SK-N-SH (cell line): ENCODE results near the gene APOL6. TPM values are rescaled to one million over a fixed set of nuclear protein-coding genes. Genes with fewer than 3 reads are reported as not detected.
A peak's percentile ranks its signal among the peaks of the same experiment; 100 is the strongest.

Experiments used
- CTCF ChIA-PET: fragments of 300-600, 350-600 bp; formaldehyde crosslinking; extraction: SDS; loops from one replicate; lab custom pipeline; 2021; lab: Yijun Ruan, JAX
- POLR2A ChIA-PET: fragments of 350-600 bp; sonication (Branson Sonifier 250); formaldehyde crosslinking; extraction: SDS; loops from one replicate; lab custom pipeline; 2020; ENCODE audit warnings: antibody characterized with exemption, inconsistent platforms; lab: Yijun Ruan, JAX
- DNase-seq: peaks from one replicate; pipeline ENCODE4 v3.0.0; 2012
- H2AFZ ChIP-seq: fragments of 200-600 bp; sonication (generic); 2 replicates; pipeline ENCODE4 v1.8.1; 2016; ENCODE audit warnings: antibody characterized with exemption, mild to moderate bottlenecking, low read depth
- H3F3A ChIP-seq: fragments of 200-600 bp; sonication (generic); replicated peaks from 2 replicates; pipeline ENCODE3; 2016; ENCODE audit warnings: antibody characterized with exemption, mild to moderate bottlenecking; ENCODE audit not compliant: insufficient read depth
- H3K27ac ChIP-seq, 2 experiments: fragments of 200-500 bp in 1 of 2; fragments of 200-600 bp in 1 of 2; sonication (Bioruptor generic) in 1 of 2; sonication (generic), shearing (Covaris generic) in 1 of 2; 2 replicates each; pipeline versions ENCODE4 v1.5.1 to v1.6.1; 2014 to 2016; ENCODE audit warnings: low read depth in 2 of 2, inconsistent platforms in 1 of 2, low read length in 1 of 2, mild to moderate bottlenecking in 1 of 2, mixed read lengths in 1 of 2
- H3K27me3 ChIP-seq: fragments of 200-600 bp; sonication (generic), shearing (Covaris generic); 2 replicates; pipeline ENCODE4 v1.6.1; 2016; ENCODE audit warnings: mixed run types; ENCODE audit not compliant: insufficient read depth
- H3K36me3 ChIP-seq, 2 experiments: fragments of 200-500 bp in 1 of 2; fragments of 200-600 bp in 1 of 2; sonication (Bioruptor generic) in 1 of 2; sonication (generic) in 1 of 2; replicated peaks in 1 of 2; 2 replicates each; pipeline versions ENCODE3 to v1.5.1; 2014 to 2016; ENCODE audit warnings: low read length in 1 of 2, mild to moderate bottlenecking in 1 of 2; ENCODE audit not compliant: insufficient read depth in 2 of 2, control insufficient read depth in 1 of 2
- H3K4me1 ChIP-seq, 2 experiments: fragments of 200-500 bp in 1 of 2; fragments of 200-600 bp in 1 of 2; sonication (Bioruptor generic) in 1 of 2; sonication (generic), shearing (Covaris generic) in 1 of 2; 2 replicates each; pipeline versions ENCODE4 v1.5.1 to v1.6.1; 2014 to 2016; ENCODE audit warnings: low read depth in 1 of 2, low read length in 1 of 2, mixed run types in 1 of 2; ENCODE audit not compliant: insufficient read depth in 2 of 2, control insufficient read depth in 1 of 2
- H3K4me2 ChIP-seq: fragments of 200-600 bp; sonication (generic), shearing (Covaris generic); 2 replicates; pipeline ENCODE4 v1.6.1; 2017; ENCODE audit warnings: mixed run types
- H3K4me3 ChIP-seq, 2 experiments: fragments of 200-500 bp in 1 of 2; fragments of 200-600 bp in 1 of 2; sonication (Bioruptor generic) in 1 of 2; sonication (generic), shearing (Covaris generic) in 1 of 2; 2 replicates each; pipeline versions ENCODE4 v1.5.1 to v1.8.1; 2014 to 2016; ENCODE audit warnings: low read depth in 2 of 2, inconsistent platforms in 1 of 2, low read length in 1 of 2, mild to moderate bottlenecking in 1 of 2, mixed read lengths in 1 of 2, moderate library complexity in 1 of 2
- H3K79me2 ChIP-seq: fragments of 200-600 bp; sonication (generic); 2 replicates; pipeline ENCODE4 v1.8.1; 2017; ENCODE audit warnings: mild to moderate bottlenecking; ENCODE audit not compliant: insufficient read depth
- H3K9ac ChIP-seq: fragments of 200-600 bp; sonication (generic); 2 replicates; pipeline ENCODE4 v1.6.1; 2017; ENCODE audit warnings: mixed run types
- H3K9me2 ChIP-seq: fragments of 200-600 bp; sonication (generic); 2 replicates; pipeline ENCODE4 v1.6.1; 2017; ENCODE audit warnings: mixed run types
- H3K9me3 ChIP-seq: fragments of 200-600 bp; sonication (generic); 2 replicates; pipeline ENCODE4 v1.6.1; 2017; ENCODE audit warnings: mixed run types, mild to moderate bottlenecking, moderate library complexity
- H4K20me1 ChIP-seq: fragments of 200-600 bp; sonication (generic); 2 replicates; pipeline ENCODE4 v1.6.1; 2017; ENCODE audit warnings: mild to moderate bottlenecking, mixed run types; ENCODE audit not compliant: insufficient read depth
- CHD2 ChIP-seq: fragments of 150-350 bp; IDR thresholded peaks from 2 replicates; pipeline ENCODE4 v1.6.1; 2018; ENCODE audit warnings: low read length; ENCODE audit not compliant: partially characterized antibody
- CTCF ChIP-seq: fragments of 200-600 bp; sonication (generic); IDR thresholded peaks from 2 replicates; pipeline ENCODE4 v1.6.1; 2017; ENCODE audit warnings: antibody characterized with exemption, mild to moderate bottlenecking, moderate library complexity
- ELF1 ChIP-seq: IDR thresholded peaks from 2 replicates; pipeline ENCODE4 v1.4.0; 2012
- EP300 ChIP-seq, 2 experiments: IDR thresholded peaks; 2 replicates each; pipeline versions ENCODE4 v1.4.0 to v1.6.1; 2012; ENCODE audit warnings: borderline replicate concordance in 1 of 2, low read depth in 1 of 2, low read length in 1 of 2
- EZH2phosphoT487 ChIP-seq: fragments of 200-600 bp; sonication (generic); IDR thresholded peaks from 2 replicates; pipeline ENCODE4 v1.6.1; 2017; ENCODE audit warnings: low read depth, mixed run types, mild to moderate bottlenecking, antibody characterized with exemption, moderate library complexity, borderline replicate concordance
- FOSL2 ChIP-seq: IDR thresholded peaks from 2 replicates; pipeline ENCODE4 v1.4.0; 2012; ENCODE audit warnings: low read depth, mild to moderate bottlenecking, moderate library complexity, borderline replicate concordance
- FOXJ3 ChIP-seq: sonication (generic); formaldehyde crosslinking; IDR thresholded peaks from 2 replicates; pipeline ENCODE4 v1.5.1; 2020; ENCODE audit warnings: mild to moderate bottlenecking, missing genetic modification reagents
- FOXM1 ChIP-seq: IDR thresholded peaks from 2 replicates; pipeline ENCODE4 v1.4.0; 2012; ENCODE audit warnings: low read depth, mild to moderate bottlenecking
- GABPA ChIP-seq: IDR thresholded peaks from 2 replicates; pipeline ENCODE4 v1.4.0; 2012; ENCODE audit warnings: low read depth, mild to moderate bottlenecking
- IRF3 ChIP-seq: fragments of 150-350 bp; IDR thresholded peaks from 2 replicates; pipeline ENCODE4 v1.6.1; 2016; ENCODE audit warnings: mild to moderate bottlenecking, low read depth, low read length
- JUND ChIP-seq: IDR thresholded peaks from 2 replicates; pipeline ENCODE4 v1.4.0; 2012
- MEF2A ChIP-seq: IDR thresholded peaks from 2 replicates; pipeline ENCODE4 v1.4.0; 2012; ENCODE audit warnings: low read depth, borderline replicate concordance
- MXI1 ChIP-seq: IDR thresholded peaks from 2 replicates; pipeline ENCODE4 v1.6.1; 2012; ENCODE audit warnings: mild to moderate bottlenecking, low read depth, low read length, improper control_type of control experiment
- NRF1 ChIP-seq: IDR thresholded peaks from 2 replicates; pipeline ENCODE4 v1.6.1; 2012; ENCODE audit warnings: low read depth, mild to moderate bottlenecking, low read length
- POLR2AphosphoS5 ChIP-seq: IDR thresholded peaks from 2 replicates; pipeline ENCODE4 v1.6.1; 2012; ENCODE audit warnings: low read depth, low read length
- RCOR1 ChIP-seq: fragments of 150-350 bp; IDR thresholded peaks from 2 replicates; pipeline ENCODE4 v1.6.1; 2017; ENCODE audit warnings: antibody characterized with exemption, low read length
- RFX5 ChIP-seq: IDR thresholded peaks from 2 replicates; pipeline ENCODE4 v1.6.1; 2012; ENCODE audit warnings: mild to moderate bottlenecking, improper control_type of control experiment, low read length
- RXRA ChIP-seq: IDR thresholded peaks from 2 replicates; pipeline ENCODE4 v1.4.0; 2012; ENCODE audit warnings: low read depth, mild to moderate bottlenecking, borderline replicate concordance
- SIN3A ChIP-seq: IDR thresholded peaks from 2 replicates; pipeline ENCODE4 v1.6.1; 2012; ENCODE audit warnings: low read depth, mild to moderate bottlenecking, low read length, moderate library complexity, borderline replicate concordance
- SMC3 ChIP-seq: IDR thresholded peaks from 2 replicates; pipeline ENCODE4 v1.6.1; 2012; ENCODE audit warnings: low read depth, low read length, improper control_type of control experiment
- TAF1 ChIP-seq: IDR thresholded peaks from 2 replicates; pipeline ENCODE4 v1.6.1; 2012; ENCODE audit warnings: low read depth, mild to moderate bottlenecking, low read length, moderate library complexity, borderline replicate concordance
- TCF12 ChIP-seq: IDR thresholded peaks from 2 replicates; pipeline ENCODE4 v1.4.0; 2012
- TEAD4 ChIP-seq: IDR thresholded peaks from 2 replicates; pipeline ENCODE4 v1.4.0; 2012; ENCODE audit warnings: mild to moderate bottlenecking, borderline replicate concordance; ENCODE audit not compliant: insufficient read depth
- USF2 ChIP-seq: fragments of 150-350 bp; IDR thresholded peaks from 2 replicates; pipeline ENCODE4 v1.6.1; 2017; ENCODE audit warnings: antibody characterized with exemption, low read length, low read depth, borderline replicate concordance
- WGBS: methylation state at CpG from one replicate; pipeline ENCODE4 v1.1.6; 2017; ENCODE audit warnings: low lambda C conversion rate; 5-methylcytosine and 5-hydroxymethylcytosine counted together
- polyA plus RNA-seq, 3 experiments: library from polyadenylated mRNA; depleted of rRNA; stranded (reverse); fragments of >200 nt; gene quantifications; 2 replicates each; pipeline ENCODE4 v1.2.3, GENCODE V29; 2012
- TF ChIP-seq, protein P1 (sequence below): IDR thresholded peaks from 2 replicates; pipeline ENCODE4; 2012
- TF ChIP-seq, protein P2 (sequence below): IDR thresholded peaks from 2 replicates; pipeline ENCODE4 v1.4.0; 2012; ENCODE audit warnings: low read depth, borderline replicate concordance

The APOL6 gene
- polyA plus RNA-seq, 1 of the 3 experiments (the other 2 are of a cell fraction): 0.90 TPM

DNA sequence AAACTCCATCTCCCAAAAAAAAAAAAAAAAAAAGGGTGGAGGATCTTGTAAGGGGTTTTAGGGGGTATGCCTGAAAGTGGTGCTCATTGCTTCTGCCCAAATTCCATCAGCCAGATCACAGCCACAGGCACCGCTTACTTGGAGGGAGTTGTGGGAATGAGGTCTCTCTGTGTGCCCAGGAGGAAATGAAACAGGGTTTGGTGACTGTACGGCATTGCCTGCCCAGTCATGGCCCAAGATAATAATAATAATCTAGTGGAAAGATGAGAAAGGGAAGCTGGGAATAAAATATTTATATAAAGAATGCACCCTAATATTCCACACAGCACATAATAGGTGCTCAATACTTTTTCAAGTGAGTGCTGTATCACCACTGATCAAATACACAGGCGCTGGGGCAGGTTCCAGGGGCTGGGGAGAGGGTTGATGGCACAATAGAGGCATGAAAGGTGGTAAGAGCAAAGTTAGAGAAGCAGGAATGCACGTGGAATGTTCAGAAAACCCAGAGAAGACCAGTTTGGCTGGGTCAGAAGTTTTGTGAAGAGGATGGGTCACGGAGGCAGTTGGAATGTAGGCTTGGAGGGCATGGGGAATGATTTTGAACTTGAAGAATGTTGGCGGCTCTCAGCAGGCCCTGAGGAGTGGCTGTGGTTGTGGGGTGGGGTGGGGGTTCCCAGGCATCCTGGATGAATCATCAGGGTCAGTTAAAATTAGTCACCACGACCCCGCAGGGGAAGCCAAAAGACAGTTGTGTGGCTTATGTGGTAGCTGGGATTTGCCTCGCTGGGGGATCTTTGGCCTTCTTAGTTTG is 18.6 kb upstream of the APOL6 start:
- POLR2A ChIA-PET: no interaction called here
- H3K9ac ChIP-seq: peak overlapping the region; percentile 67; the same call in 1 of the 2 replicates
- H3K4me1 ChIP-seq: peaks cover 12 to 15% of the 10 kb centered on the region in 2 experiments; a peak in 1 of 4 replicates
- H3K9me3 ChIP-seq: no peaks in the 10 kb centered on the region
- no peaks in the 10 kb centered on the region for H4K20me1 ChIP-seq
- no peaks in the 10 kb centered on the region for H3K36me3 ChIP-seq
- no peaks in the 10 kb centered on the region for H3K79me2 ChIP-seq
- no peaks in the 10 kb centered on the region for H3K9me2 ChIP-seq
- WGBS: 15% methylated on average over 9 of the region's 9 CpGs
- peak overlapping the region; percentile 67 for H3K4me2 ChIP-seq
- no peak for DNase-seq
- CTCF ChIA-PET: interaction anchor here (0.6 to 3.7 kb wide), 9 partner anchors 8 to 437 kb away, joined by 3 to 17 read pairs (median 6); no protein-coding TSS in a partner anchor
- peak overlapping the region; percentile 58 to 95; a peak in 3 of 4 replicates for H3K27ac ChIP-seq
- no peak overlapping the region for H2AFZ ChIP-seq
- H3K4me3 ChIP-seq: peak overlapping the region in 1 of 2 experiments; percentile 2; a peak in 1 of 4 replicates
- H3K27me3 ChIP-seq: no peaks in the 10 kb centered on the region
- peaks cover 28% of the 10 kb centered on the region for H3F3A ChIP-seq
- no peak for TF ChIP-seq SMC3
- peak; percentile 88 for TF ChIP-seq TCF12
- TF ChIP-seq GABPA: peak; percentile 10; the same call in 1 of the 2 replicates
- TF ChIP-seq EZH2phosphoT487: no peak
- peak; percentile 99 for TF ChIP-seq FOSL2
- peak; percentile 98 for TF ChIP-seq JUND
- no peak for TF ChIP-seq RCOR1
- TF ChIP-seq CTCF: no peak
- TF ChIP-seq ELF1: no peak
- peak; percentile 94 for TF ChIP-seq MEF2A
- TF ChIP-seq RXRA: peak; percentile 98
- no peak for TF ChIP-seq MXI1
- TF ChIP-seq, protein P1, sequence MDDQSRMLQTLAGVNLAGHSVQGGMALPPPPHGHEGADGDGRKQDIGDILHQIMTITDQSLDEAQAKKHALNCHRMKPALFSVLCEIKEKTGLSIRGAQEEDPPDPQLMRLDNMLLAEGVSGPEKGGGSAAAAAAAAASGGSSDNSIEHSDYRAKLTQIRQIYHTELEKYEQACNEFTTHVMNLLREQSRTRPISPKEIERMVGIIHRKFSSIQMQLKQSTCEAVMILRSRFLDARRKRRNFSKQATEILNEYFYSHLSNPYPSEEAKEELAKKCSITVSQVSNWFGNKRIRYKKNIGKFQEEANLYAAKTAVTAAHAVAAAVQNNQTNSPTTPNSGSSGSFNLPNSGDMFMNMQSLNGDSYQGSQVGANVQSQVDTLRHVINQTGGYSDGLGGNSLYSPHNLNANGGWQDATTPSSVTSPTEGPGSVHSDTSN: peak; percentile 78
- no peak for TF ChIP-seq CHD2
- no peak for TF ChIP-seq IRF3
- peak in 1 of 2 experiments; percentile 95; a peak in 2 of 4 replicates for TF ChIP-seq EP300 (IDR thresholded peaks at IDR 0.05; ENCODE audit: borderline replicate concordance in 1 of 2, low read depth in 1 of 2, low read length in 1 of 2)
- TF ChIP-seq, protein P2, sequence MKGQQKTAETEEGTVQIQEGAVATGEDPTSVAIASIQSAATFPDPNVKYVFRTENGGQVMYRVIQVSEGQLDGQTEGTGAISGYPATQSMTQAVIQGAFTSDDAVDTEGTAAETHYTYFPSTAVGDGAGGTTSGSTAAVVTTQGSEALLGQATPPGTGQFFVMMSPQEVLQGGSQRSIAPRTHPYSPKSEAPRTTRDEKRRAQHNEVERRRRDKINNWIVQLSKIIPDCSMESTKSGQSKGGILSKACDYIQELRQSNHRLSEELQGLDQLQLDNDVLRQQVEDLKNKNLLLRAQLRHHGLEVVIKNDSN: no peak
- TF ChIP-seq POLR2AphosphoS5: peak; percentile 62; the same call in 1 of the 2 replicates
- no peak for TF ChIP-seq TAF1
- TF ChIP-seq NRF1: no peak
- TF ChIP-seq FOXM1: peak; percentile 80; the same call in 1 of the 2 replicates
- TF ChIP-seq SIN3A: peak; percentile 71; the same call in 1 of the 2 replicates
- peak; percentile 97; the same call in 1 of the 2 replicates for TF ChIP-seq TEAD4
- TF ChIP-seq FOXJ3 (CRISPR knock-in tag): no peak
- TF ChIP-seq USF2: no peak
- TF ChIP-seq RFX5: no peak
